GM12875 (cell line): ENCODE measurements around the gene PRDM7.

Experiments used
- H3K4me3 ChIP-seq: one replicate; pipeline ENCODE4 v1.5.1; 2011; ENCODE audit warnings: low read depth, low read length, control low read depth
- TF ChIP-seq, protein P1 (sequence below): IDR thresholded peaks from 2 replicates; pipeline ENCODE4 v1.5.1; 2011; ENCODE audit warnings: low read depth, mild to moderate bottlenecking, control low read depth, inconsistent platforms, low read length, moderate library complexity, borderline replicate concordance; ENCODE audit not compliant: insufficient read depth

The PRDM7 gene

DNA sequence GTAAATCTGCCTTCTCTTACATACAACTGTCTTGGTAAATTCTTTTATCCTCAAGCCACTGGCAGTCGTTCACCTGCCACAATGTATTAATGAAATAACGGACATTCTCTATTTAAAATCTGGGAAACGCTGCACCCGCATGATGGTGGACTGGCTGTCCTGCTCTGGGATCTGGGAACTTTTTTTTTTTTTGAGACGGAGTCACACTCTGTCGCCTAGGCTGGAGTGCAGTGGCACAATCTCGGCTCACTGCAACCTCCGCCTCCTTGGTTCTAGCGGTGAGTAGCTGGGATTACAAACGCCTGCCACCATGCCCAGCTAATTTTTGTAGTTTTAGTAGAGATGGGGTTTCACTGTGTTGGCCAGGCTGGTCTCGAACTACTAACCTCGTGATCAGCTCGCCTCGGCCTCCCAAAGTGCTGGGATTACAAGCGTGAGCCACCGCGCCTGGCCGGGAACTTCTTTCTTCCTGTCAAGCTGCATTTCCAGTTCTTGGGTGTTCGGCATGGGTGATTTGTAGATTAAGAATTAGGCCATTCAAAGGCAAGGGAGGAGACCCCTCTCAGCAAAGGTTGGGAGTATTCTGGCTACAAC, 28.3 kb downstream of the PRDM7 start:
- TF ChIP-seq, protein P1, sequence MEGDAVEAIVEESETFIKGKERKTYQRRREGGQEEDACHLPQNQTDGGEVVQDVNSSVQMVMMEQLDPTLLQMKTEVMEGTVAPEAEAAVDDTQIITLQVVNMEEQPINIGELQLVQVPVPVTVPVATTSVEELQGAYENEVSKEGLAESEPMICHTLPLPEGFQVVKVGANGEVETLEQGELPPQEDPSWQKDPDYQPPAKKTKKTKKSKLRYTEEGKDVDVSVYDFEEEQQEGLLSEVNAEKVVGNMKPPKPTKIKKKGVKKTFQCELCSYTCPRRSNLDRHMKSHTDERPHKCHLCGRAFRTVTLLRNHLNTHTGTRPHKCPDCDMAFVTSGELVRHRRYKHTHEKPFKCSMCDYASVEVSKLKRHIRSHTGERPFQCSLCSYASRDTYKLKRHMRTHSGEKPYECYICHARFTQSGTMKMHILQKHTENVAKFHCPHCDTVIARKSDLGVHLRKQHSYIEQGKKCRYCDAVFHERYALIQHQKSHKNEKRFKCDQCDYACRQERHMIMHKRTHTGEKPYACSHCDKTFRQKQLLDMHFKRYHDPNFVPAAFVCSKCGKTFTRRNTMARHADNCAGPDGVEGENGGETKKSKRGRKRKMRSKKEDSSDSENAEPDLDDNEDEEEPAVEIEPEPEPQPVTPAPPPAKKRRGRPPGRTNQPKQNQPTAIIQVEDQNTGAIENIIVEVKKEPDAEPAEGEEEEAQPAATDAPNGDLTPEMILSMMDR: no peak
- no peak overlapping the region for H3K4me3 ChIP-seq

DNA sequence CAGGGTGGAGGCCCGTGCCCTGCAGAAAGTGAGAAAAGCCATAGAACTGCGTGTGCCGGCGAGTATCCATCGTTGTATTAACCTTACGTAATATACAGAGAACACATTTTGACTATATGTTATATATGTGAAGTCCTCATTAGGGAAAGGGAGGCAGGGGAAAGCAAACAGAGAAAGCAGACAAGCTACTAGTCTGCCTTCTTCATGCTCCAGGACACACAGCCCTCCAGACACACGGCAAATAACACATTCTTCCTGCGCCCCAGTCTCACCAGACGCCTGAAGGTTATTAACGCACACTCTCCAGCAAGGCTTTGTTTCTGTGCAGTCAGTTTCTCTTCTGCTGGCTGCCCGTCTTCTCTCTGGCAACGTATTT, 28.8 kb downstream of the PRDM7 start:
- TF ChIP-seq, protein P1: no peak
- H3K4me3 ChIP-seq: no peak overlapping the region

DNA sequence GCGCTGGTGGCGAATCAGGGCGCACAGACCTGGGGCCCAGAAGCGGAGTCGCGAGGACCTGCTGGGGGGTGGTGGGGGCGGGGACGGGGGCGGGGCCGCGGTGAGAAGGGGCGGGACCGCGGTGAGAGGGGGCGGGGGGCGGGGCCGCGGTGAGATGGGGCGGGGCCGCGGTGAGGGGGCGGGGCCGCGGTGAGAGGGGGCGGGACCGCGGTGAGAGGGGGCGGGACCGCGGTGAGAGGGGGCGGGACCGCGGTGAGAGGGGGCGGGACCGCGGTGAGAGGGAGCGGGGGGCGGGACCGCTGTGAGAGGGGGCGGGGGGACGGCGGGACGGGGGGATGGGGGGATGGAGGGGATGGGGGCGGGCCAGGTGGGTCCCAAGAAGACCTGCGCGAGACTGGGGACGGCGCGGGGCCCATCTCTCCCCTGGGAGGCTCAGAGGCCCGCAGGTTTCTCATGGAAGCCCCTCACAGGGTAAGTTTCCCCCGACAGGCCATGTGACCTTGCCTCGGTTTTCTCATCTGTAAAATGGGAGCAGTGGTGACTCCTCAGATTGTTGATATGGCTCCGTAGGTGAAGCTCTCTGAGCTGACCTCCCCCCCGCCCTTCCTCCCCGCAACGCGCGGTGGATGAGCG, 29.3 kb downstream of the PRDM7 start:
- H3K4me3 ChIP-seq: no peak overlapping the region
- TF ChIP-seq, protein P1: no peak

DNA sequence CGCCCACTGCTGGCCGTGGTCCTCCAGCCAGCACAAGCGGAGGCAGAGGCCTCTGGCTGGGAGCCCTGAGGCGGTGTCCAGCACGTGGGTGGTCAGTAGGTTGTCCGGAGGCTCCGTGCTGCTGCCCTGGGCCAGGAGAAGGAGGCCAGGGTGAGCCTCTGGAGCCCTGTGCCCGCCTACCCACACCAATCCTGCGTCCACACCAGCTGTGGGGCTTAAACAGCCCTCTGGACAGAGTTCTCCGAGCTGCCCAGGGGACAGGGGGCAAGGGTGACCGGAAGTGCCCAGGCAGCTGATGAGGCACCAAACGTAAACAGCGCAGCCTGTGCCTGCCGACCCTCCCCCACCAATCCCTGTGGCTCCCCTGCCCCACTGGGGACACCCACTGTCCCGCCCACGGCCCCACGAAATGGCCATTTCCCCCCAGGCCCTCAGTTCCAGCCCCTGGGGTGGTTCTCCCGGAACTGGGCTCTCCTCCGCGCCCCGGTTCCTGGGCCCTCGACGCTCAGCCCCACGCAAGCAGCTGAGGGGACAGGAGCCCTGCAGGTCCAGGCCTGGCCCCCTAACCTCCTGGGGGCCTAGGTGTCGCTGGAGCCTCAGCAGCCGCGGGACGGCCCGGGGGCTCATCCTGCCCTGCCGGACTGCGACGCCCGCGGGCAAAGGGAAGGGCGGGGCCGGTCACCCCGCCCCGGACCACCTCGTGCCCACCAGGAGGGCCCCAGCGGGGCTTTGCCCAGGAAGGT, 30.0 kb downstream of the PRDM7 start:
- H3K4me3 ChIP-seq: no peak overlapping the region
- TF ChIP-seq, protein P1: no peak

DNA sequence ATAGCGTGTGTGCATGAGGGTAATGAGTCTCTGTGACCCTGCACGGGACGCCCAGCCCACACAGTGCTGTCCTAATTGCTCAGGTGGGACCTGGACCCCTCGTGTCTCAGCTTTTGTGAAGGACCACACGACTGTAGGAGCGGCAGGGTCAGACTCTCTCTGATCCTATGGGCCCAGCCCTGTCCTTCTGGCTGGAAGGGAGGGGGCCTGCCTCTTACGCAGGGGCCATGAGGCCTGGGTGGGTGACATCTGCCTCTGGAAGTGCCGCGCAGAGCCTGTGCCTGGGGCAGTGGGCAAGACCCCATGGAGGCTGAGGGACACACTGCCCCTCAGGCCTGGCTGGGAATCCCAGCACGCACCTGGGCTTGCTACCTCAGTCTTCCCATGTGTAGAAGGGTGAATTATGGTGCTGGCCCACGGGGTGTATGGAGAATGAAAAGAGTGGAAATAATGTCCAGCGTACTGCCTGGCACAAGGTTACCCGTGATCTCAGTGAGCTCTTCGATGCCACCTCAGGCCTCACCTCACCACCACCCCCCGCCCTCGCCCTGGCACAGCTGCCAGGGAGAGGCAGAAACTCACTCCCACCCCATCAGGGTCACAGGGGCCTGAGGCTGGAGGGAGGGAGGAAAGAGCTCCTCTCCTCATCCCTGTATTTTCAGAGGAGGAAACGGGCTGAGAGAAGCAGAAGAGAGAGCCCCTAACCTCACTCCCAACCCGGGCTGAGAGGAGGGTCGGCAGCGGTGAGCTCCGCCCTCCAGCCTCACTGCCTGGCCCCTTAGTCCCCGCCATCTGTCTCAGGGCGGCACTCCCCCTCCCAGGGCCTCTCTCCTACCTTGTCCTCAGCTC, 30.8 kb downstream of the PRDM7 start:
- no peak overlapping the region for H3K4me3 ChIP-seq
- TF ChIP-seq, protein P1: no peak

DNA sequence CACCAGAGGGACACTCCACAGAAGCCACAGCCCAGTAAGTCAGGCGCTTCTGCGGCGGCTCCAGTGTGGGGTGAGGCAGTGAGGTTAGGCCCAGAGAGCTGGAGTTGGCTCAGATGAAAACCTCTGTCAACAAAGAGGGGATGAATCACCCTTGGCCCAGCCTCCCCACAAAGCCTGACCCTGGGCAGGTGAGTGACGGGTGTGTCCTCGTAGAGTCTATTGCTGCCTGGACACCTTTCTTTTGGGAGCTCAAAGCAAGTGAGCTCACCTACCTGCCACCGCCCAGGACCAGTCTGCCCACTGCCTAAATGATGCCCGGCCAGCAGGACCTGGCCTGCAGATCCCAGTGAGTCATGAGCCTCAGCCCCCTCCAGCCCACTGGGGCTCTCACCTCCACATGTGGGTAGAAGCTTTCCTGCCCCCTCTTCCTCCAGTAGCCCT, 33.0 kb downstream of the PRDM7 start:
- H3K4me3 ChIP-seq: no peak overlapping the region
- TF ChIP-seq, protein P1: no peak
